Neural progenitor cell (in vitro differentiated cells): ENCODE results near the gene KRT222.

ENCODE experiments used
- EZH2 ChIP-seq: fragments of 200-600 bp; sonication (generic); IDR thresholded peaks from 2 replicates; pipeline ENCODE4 v1.6.1; 2017; ENCODE audit warnings: antibody characterized with exemption, mild to moderate bottlenecking, moderate library complexity
- TF ChIP-seq, protein P1 (sequence below): fragments of 200-600 bp; sonication (generic); IDR thresholded peaks from 2 replicates; pipeline ENCODE4 v1.5.1; 2017; ENCODE audit warnings: antibody characterized with exemption, mild to moderate bottlenecking

DNA sequence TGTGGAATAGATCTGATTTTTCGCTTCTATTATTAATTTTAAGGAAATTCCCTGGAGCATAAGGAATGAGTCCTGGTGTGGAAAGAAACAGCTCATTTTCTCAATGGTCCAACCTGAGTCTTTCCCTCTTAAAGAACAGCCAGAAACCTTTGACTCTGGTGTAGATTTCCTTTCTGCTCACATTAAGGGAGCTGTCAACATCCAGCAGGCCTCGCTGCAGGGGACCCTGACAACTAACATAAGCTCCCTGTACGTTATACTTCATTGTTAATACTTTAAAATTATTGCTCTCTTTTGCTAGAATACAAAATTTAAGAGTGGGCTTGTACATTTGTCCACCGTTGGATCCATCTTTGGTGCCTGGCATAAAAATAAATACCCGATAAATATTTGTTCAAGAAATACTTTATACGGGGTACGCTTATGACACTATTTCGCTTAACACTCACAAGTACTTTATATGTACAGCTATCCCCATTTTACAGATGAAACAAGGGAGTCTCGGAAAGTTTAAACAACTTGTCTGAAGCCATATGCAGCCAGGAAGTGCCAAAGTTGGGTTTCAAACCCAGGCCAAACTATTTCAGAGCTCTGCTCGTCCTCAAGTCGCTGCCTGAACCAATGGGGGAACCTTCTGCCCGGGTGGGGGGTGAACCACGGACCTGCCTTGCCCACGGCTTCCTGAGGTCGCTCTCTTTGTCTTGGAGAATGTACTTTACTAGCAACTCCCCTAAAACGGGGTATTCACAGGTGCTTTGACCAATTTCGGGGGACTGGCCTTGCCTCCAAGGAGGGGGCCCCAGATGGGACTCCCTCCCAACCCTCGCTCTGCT, 18.0 kb downstream of the KRT222 start:
- TF ChIP-seq, protein P1, sequence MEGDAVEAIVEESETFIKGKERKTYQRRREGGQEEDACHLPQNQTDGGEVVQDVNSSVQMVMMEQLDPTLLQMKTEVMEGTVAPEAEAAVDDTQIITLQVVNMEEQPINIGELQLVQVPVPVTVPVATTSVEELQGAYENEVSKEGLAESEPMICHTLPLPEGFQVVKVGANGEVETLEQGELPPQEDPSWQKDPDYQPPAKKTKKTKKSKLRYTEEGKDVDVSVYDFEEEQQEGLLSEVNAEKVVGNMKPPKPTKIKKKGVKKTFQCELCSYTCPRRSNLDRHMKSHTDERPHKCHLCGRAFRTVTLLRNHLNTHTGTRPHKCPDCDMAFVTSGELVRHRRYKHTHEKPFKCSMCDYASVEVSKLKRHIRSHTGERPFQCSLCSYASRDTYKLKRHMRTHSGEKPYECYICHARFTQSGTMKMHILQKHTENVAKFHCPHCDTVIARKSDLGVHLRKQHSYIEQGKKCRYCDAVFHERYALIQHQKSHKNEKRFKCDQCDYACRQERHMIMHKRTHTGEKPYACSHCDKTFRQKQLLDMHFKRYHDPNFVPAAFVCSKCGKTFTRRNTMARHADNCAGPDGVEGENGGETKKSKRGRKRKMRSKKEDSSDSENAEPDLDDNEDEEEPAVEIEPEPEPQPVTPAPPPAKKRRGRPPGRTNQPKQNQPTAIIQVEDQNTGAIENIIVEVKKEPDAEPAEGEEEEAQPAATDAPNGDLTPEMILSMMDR: no peak
- TF ChIP-seq EZH2: no peak
